PC-9 (cell line): Measurements from ENCODE around the gene KCNJ5. TPM values are rescaled to one million over a fixed set of nuclear protein-coding genes. Genes with fewer than 3 reads are reported as not detected.

Experiments
- BruUV-seq: library from RNA; stranded (reverse); fragments of 400-500 nt; replicated peaks from 2 replicates; lab custom pipeline; 2021; lab: Mats Ljungman, UMichigan
- CTCF ChIA-PET: fragments of 300-600 bp; sonication (Branson Sonifier 250); formaldehyde crosslinking; loops from one replicate; lab custom pipeline; 2022; ENCODE audit warnings: antibody characterized with exemption; lab: Charles Lee
- POLR2A ChIA-PET: fragments of 300-600 bp; sonication (Branson Sonifier 250); formaldehyde crosslinking; loops from one replicate; lab custom pipeline; 2022; ENCODE audit warnings: antibody characterized with exemption; ENCODE audit not compliant: unreplicated experiment; lab: Charles Lee
- DNase-seq, 2 experiments: peaks; one replicate each; pipeline versions ENCODE4 v3.0.0 to v3.0.0-alpha.2; 2015 to 2022; ENCODE audit warnings: mixed read lengths in 1 of 2
- H2AFZ ChIP-seq: fragments of 200-600 bp; sonication (generic); 2 replicates; pipeline ENCODE4 v1.8.1; 2017; ENCODE audit warnings: antibody characterized with exemption
- H3F3A ChIP-seq: fragments of 200-600 bp; sonication (generic); 2 replicates; pipeline ENCODE4 v1.8.1; 2017; ENCODE audit warnings: antibody characterized with exemption, mild to moderate bottlenecking, low read depth; ENCODE audit not compliant: insufficient read depth
- H3K27ac ChIP-seq: fragments of 200-600 bp; sonication (generic); 2 replicates; pipeline ENCODE4 v1.6.1; 2016; ENCODE audit warnings: mixed run types
- H3K27me3 ChIP-seq: fragments of 200-600 bp; sonication (generic); 2 replicates; pipeline ENCODE4 v1.6.1; 2016; ENCODE audit warnings: low read depth, mixed run types; ENCODE audit not compliant: insufficient read depth
- H3K36me3 ChIP-seq: fragments of 200-600 bp; sonication (generic); 2 replicates; pipeline ENCODE4 v1.6.1; 2016; ENCODE audit warnings: low read depth, mixed run types
- H3K4me1 ChIP-seq: fragments of 200-600 bp; sonication (generic); replicated peaks from 2 replicates; pipeline ENCODE4 v1.6.1; 2016; ENCODE audit warnings: mixed run types; ENCODE audit not compliant: insufficient read depth
- H3K4me2 ChIP-seq: fragments of 200-600 bp; sonication (generic); 2 replicates; pipeline ENCODE4 v1.6.1; 2017; ENCODE audit warnings: mixed run types
- H3K4me3 ChIP-seq: fragments of 200-600 bp; sonication (generic); 2 replicates; pipeline ENCODE4 v1.6.1; 2016; ENCODE audit warnings: mixed run types
- H3K79me2 ChIP-seq: fragments of 200-600 bp; sonication (generic); 2 replicates; pipeline ENCODE4 v1.6.1; 2017; ENCODE audit warnings: low read depth, mixed run types
- H3K9me2 ChIP-seq: fragments of 200-600 bp; sonication (generic); 2 replicates; pipeline ENCODE4 v1.8.1; 2017; ENCODE audit warnings: mild to moderate bottlenecking; ENCODE audit not compliant: insufficient read depth
- H3K9me3 ChIP-seq: fragments of 200-600 bp; sonication (generic); 2 replicates; pipeline ENCODE4 v1.8.1; 2016; ENCODE audit warnings: low read depth; ENCODE audit not compliant: insufficient read depth
- H4K20me1 ChIP-seq: fragments of 200-600 bp; sonication (generic); 2 replicates; pipeline ENCODE4 v1.8.1; 2017; ENCODE audit not compliant: insufficient read depth
- EZH2 ChIP-seq: fragments of 200-600 bp; sonication (generic); IDR thresholded peaks from 2 replicates; pipeline ENCODE4 v1.8.0; 2017; ENCODE audit warnings: antibody characterized with exemption, low read depth
- intact Hi-C: fragments of 100-400 bp; cut with micrococcal nuclease; formaldehyde crosslinking; loops from one replicate; pipeline ENCODE4 v1.10.0; 2022; ENCODE audit not compliant: unreplicated experiment
- total RNA-seq: library from RNA; stranded (reverse); gene quantifications from 2 replicates; pipeline ENCODE4 v1.2.3, GENCODE V29; 2021
- TF ChIP-seq, protein P1 (sequence below): fragments of 200-600 bp; sonication (generic); conservative IDR thresholded peaks from 2 replicates; pipeline ENCODE4 v1.6.1; 2017; ENCODE audit warnings: mixed run types, antibody characterized with exemption, mild to moderate bottlenecking, moderate library complexity

The KCNJ5 gene
- total RNA-seq, 1 experiment from 2014 or later: 0.11 TPM

DNA sequence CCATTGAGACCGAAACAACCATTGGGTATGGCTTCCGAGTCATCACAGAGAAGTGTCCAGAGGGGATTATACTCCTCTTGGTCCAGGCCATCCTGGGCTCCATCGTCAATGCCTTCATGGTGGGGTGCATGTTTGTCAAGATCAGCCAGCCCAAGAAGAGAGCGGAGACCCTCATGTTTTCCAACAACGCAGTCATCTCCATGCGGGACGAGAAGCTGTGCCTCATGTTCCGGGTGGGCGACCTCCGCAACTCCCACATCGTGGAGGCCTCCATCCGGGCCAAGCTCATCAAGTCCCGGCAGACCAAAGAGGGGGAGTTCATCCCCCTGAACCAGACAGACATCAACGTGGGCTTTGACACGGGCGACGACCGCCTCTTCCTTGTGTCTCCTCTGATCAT is 20.5 kb downstream of the KCNJ5 start:
- Histone ChIP-seq H3K4me2 (no peak overlapping the region), H3K4me3 (no peak overlapping the region), H3K36me3 (no peaks in the 10 kb centered on the region), H3K27ac (no peak overlapping the region), H3K79me2 (no peaks in the 10 kb centered on the region), H2AFZ (no peak overlapping the region), H4K20me1 (no peaks in the 10 kb centered on the region), H3K9me2 (no peaks in the 10 kb centered on the region), H3F3A (0 out of 2 replicates have a peak, but pooled peaks cover 5% of the 10 kb centered on the region), H3K9me3 (no peaks in the 10 kb centered on the region), H3K4me1 (peaks cover 16% of the 10 kb centered on the region), H3K27me3 (peaks cover 9% of the 10 kb centered on the region; the same call in 1 of the 2 replicates)
- intact Hi-C loops: no loop called here
- TF ChIP-seq, protein P1, sequence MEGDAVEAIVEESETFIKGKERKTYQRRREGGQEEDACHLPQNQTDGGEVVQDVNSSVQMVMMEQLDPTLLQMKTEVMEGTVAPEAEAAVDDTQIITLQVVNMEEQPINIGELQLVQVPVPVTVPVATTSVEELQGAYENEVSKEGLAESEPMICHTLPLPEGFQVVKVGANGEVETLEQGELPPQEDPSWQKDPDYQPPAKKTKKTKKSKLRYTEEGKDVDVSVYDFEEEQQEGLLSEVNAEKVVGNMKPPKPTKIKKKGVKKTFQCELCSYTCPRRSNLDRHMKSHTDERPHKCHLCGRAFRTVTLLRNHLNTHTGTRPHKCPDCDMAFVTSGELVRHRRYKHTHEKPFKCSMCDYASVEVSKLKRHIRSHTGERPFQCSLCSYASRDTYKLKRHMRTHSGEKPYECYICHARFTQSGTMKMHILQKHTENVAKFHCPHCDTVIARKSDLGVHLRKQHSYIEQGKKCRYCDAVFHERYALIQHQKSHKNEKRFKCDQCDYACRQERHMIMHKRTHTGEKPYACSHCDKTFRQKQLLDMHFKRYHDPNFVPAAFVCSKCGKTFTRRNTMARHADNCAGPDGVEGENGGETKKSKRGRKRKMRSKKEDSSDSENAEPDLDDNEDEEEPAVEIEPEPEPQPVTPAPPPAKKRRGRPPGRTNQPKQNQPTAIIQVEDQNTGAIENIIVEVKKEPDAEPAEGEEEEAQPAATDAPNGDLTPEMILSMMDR: no peak
- TF ChIP-seq EZH2: no peak
- CTCF ChIA-PET: no interaction called here
- BruUV-seq: no TSS peak
- POLR2A ChIA-PET: no interaction called here
- DNase-seq: no peak

DNA sequence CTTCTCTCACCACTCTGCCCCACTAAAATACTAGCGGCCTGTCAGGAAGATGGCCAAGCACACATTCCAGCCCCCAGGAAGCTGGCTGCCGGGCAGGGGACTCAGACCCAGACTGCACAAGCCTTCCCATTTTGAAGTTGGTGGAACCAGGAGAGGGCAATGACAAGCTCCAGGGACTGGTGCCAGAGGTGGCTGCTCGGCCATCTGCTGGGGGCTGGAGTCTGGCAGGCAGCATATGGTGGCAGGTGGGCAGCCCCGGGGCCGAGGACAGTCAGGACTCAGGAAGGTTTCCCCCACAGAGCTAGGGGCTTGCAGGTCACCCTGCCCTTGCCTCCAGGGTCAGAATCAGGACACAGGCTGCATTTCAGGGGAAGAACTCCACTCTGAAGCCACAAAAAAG is 22.6 kb downstream of the KCNJ5 start:
- Histone ChIP-seq H3K27ac (no peak overlapping the region), H3K9me3 (no peaks in the 10 kb centered on the region), H3K9me2 (no peaks in the 10 kb centered on the region), H2AFZ (no peak overlapping the region), H3K4me1 (peaks cover 5% of the 10 kb centered on the region), H3K36me3 (no peaks in the 10 kb centered on the region), H4K20me1 (no peaks in the 10 kb centered on the region), H3F3A (no peaks in the 10 kb centered on the region), H3K4me3 (no peak overlapping the region), H3K4me2 (no peak overlapping the region), H3K79me2 (no peaks in the 10 kb centered on the region), H3K27me3 (peaks cover 18% of the 10 kb centered on the region; the same call in 1 of the 2 replicates)
- BruUV-seq: no TSS peak
- DNase-seq: no peak
- ChIA-PET CTCF (no interaction called here), POLR2A (no interaction called here)
- TF ChIP-seq, protein P1: no peak
- no peak for TF ChIP-seq EZH2
- intact Hi-C loops: no loop called here

GRCh38 chr11:128914216-128915148 is 23.3 kb downstream of the KCNJ5 start:
- Histone ChIP-seq H2AFZ (no peak overlapping the region), H3K9me3 (no peaks in the 10 kb centered on the region), H3F3A (no peaks in the 10 kb centered on the region), H3K36me3 (no peaks in the 10 kb centered on the region), H3K4me2 (no peak overlapping the region), H3K9me2 (no peaks in the 10 kb centered on the region), H3K4me1 (no peaks in the 10 kb centered on the region), H3K4me3 (no peak overlapping the region), H3K27me3 (peaks cover 22% of the 10 kb centered on the region; the same call in 1 of the 2 replicates), H3K27ac (no peak overlapping the region), H4K20me1 (no peaks in the 10 kb centered on the region), H3K79me2 (no peaks in the 10 kb centered on the region)
- TF ChIP-seq EZH2: no peak
- TF ChIP-seq, protein P1: no peak
- BruUV-seq: no TSS peak
- DNase-seq: no peak
- CTCF ChIA-PET: no interaction called here
- intact Hi-C loops: no loop called here
- POLR2A ChIA-PET: no interaction called here
